Activated naive CD4-positive, alpha-beta T cell treated with anti-CD3 and anti-CD28 coated beads, Interleukin-2, amount 50 U/mL, for 16 hours (primary cell): ENCODE measurements around the gene IRS2.
A peak's percentile ranks its signal among the peaks of the same experiment; 100 is the strongest.
"Not testable (repeated sequence)": the region's sequence is repeated elsewhere in the genome, so short reads cannot be mapped to it uniquely, and the experiment has no call there.

Experiments
- DNase-seq: peaks from one replicate; pipeline ENCODE4 v3.0.0-alpha.2; 2020

IRS2 gene, protein sequence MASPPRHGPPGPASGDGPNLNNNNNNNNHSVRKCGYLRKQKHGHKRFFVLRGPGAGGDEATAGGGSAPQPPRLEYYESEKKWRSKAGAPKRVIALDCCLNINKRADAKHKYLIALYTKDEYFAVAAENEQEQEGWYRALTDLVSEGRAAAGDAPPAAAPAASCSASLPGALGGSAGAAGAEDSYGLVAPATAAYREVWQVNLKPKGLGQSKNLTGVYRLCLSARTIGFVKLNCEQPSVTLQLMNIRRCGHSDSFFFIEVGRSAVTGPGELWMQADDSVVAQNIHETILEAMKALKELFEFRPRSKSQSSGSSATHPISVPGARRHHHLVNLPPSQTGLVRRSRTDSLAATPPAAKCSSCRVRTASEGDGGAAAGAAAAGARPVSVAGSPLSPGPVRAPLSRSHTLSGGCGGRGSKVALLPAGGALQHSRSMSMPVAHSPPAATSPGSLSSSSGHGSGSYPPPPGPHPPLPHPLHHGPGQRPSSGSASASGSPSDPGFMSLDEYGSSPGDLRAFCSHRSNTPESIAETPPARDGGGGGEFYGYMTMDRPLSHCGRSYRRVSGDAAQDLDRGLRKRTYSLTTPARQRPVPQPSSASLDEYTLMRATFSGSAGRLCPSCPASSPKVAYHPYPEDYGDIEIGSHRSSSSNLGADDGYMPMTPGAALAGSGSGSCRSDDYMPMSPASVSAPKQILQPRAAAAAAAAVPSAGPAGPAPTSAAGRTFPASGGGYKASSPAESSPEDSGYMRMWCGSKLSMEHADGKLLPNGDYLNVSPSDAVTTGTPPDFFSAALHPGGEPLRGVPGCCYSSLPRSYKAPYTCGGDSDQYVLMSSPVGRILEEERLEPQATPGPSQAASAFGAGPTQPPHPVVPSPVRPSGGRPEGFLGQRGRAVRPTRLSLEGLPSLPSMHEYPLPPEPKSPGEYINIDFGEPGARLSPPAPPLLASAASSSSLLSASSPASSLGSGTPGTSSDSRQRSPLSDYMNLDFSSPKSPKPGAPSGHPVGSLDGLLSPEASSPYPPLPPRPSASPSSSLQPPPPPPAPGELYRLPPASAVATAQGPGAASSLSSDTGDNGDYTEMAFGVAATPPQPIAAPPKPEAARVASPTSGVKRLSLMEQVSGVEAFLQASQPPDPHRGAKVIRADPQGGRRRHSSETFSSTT (N-terminal part only)

DNA sequence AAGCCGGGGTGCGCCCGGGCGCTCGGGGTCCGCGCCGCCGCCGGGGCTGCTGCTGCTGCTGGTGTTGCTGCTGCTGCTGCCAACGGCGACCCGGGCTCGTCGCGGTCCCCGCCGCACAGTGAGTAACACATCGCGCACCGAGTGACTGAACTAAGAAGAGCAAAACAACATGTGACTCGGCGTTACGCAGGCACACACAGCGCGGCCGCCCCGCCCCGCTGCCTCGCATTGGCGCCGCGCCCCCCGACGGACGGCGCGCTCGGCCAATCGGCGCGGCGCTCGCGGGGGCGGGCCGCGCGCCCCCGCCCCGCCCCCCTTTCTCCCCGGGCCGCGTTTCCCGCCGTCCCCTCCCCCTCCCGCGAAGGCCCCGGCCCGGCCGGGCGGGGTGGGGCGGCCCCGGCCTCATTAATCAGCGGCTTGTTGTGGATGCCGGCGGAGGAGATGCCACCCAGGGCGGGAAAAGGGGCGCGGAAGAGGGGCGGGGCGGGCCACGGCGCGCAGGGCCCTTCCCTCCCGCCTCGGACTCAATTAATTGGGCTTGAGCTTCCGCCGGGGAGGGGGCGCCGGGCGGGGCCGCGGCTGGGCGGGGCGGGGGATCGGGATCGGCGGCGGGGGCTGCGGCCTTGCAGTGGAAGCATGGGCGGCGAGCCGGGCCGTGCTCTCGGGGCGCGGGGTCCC is at the start of gene IRS2:
Gene IRS2 (minus strand): TSS at position 127 of the 678 bp plus-strand sequence. CDS start 530 bp downstream, outside the sequence.
- peak; percentile 94 for DNase-seq

GRCh38 chr13:109834973-109835720 is 48.8 kb upstream of the IRS2 start:
- no peak for DNase-seq

- DNase-seq, result no peak
These were observed 47.6 kb upstream of the IRS2 start for GRCh38 chr13:109833940-109834339.

- DNase-seq, result no peak
These were observed 46.7 kb upstream of the IRS2 start for GRCh38 chr13:109833071-109833470.

- DNase-seq, result not testable (repeated sequence)
These were observed 42.4 kb upstream of the IRS2 start for GRCh38 chr13:109828591-109829316.

DNA sequence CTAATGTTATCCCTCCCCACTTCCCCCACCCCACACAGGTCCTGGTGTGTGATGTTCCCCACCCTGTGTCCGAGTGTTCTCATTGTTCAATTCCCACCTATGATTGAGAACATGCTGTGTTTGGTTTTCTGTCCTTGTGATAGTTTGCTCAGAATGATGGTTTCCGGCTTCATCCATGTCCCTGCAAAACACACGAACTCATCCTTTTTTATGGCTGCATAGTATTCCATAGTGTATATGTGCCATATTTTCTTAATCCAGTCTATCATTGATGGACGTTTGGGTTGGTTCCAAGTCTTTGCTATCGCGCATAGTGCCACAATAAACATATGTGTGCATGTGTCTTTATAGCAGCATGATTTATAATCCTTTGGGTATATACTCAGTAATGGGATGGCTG is 36.8 kb upstream of the IRS2 start:
- not testable (repeated sequence) for DNase-seq

DNA sequence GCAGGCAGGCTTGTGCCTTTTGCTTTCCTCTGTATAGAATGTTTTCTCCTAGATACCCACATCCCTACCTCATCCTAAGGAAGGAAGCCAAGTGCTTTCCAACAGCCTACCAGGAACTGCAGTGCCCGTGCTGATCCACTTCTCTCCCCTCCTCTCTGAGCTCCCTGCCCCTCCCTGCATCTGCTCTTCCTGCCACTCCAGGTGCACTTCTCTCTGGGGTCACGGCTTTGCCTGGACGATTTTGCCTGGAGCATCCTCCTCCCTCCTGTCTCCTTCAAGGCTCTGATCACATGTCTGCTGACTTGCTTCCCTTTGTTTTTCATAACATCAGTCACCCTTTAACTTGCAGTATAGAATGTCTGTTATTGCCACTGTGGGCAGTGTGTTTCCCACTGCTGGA is 34.7 kb upstream of the IRS2 start:
- no peak for DNase-seq

- DNase-seq, result no peak
These were observed 33.5 kb upstream of the IRS2 start for GRCh38 chr13:109819874-109820273.

GRCh38 chr13:109818886-109819285 is 32.5 kb upstream of the IRS2 start:
- DNase-seq, result no peak

- no peak for DNase-seq
These were observed 31.5 kb upstream of the IRS2 start for GRCh38 chr13:109817591-109818535.

DNA sequence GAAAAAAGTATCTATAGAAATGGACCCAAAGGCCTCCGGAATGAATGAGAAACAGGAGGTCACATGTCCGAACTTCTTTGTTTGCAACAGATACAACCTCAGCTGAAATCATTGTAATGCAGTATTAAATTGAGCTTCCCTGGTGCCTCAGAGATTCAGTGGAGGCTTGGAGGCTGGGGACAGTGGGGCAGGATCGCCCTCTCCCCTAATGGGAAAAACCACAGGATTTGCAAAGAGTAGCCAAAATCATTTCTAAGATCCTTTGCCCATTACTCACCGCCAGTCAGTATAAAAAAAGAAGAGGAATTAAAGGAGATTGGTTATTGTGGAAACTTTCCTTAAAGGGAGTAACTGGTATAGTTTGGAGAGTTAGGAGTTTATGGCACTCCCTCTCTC is 30.4 kb upstream of the IRS2 start:
- DNase-seq, result no peak

- DNase-seq, result no peak
These were observed 29.9 kb upstream of the IRS2 start for GRCh38 chr13:109816112-109816807.

DNA sequence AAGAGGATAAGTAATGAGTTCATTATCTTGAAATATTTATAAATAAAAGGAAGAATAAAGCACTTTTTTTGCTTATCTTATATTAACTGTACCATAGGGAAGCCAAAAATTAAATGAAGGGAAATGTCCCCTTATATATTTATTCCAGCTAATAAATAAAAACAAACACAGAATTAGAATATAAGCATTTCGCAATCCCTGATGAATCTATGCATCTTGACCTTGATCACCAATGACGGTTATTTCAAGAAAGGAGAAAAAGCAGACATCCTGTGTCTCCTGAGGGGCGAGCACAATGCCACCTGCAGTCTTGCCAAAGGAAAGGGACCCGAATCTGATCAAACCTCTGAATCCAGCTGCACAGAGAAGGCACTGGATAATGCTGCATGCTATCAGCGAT is 29.3 kb upstream of the IRS2 start:
- DNase-seq, result no peak

GRCh38 chr13:109813663-109814062 is 27.3 kb upstream of the IRS2 start:
- DNase-seq, result no peak

DNA sequence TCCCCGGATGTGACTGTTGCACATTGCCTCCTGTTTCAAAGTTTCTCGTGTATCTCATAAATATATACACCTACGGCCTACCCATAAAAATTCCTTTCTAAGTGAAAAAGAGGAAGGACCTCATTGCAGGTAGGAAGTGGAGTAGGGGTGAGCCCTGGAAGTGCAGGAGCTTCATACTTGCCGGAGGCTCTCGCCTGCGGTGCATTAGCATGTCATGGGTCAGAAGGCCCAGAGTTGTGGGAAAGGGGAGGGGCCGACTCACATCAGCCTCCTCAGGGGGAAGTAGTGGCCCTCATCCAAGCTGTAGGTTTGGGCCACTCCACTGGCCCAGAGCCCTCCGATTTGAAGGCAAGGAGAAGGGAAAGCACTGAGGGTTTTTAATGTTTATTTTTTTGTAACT is 26.0 kb upstream of the IRS2 start:
- DNase-seq, result no peak

- no peak for DNase-seq
These were observed 24.6 kb upstream of the IRS2 start for GRCh38 chr13:109810761-109811510.

DNA sequence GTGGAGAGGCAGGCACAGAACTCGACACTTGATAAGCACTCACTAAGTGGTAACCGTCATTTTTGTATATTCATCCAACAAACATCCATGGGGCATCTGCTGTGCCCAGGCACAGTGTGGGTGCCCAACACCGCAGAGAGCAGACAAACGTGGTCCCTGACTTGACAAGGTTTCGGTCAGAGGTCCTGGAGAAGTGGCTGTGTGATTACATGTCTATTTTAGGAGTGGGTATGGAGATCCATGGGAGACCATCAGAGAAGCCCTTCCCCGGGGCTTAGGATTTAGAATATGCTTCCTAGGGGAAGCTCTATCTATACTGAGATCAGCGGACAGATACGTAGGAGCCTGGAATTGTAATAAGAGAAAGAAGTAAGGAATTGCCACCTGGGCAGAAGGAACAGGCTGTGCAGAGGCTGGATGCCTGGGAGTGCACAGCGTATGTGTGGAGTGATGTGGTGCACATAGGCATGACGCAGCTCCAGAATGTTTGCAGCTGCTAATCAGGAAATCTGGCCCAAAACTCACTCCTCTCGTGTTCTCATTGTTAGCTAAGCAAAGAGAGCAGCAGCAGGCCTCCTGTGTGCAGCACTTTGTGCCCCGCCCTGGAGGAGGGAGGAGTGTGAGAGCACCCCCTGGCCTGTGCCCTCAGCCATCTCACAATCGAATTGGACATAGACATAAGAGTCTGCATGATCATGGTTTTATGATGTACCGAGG is 23.0 kb upstream of the IRS2 start:
- no peak for DNase-seq

GRCh38 chr13:109807345-109807744 is 21.0 kb upstream of the IRS2 start:
- DNase-seq, result no peak
